ENCODE measurements around the gene MPP3.

- TF ChIP-seq, protein P1, sequence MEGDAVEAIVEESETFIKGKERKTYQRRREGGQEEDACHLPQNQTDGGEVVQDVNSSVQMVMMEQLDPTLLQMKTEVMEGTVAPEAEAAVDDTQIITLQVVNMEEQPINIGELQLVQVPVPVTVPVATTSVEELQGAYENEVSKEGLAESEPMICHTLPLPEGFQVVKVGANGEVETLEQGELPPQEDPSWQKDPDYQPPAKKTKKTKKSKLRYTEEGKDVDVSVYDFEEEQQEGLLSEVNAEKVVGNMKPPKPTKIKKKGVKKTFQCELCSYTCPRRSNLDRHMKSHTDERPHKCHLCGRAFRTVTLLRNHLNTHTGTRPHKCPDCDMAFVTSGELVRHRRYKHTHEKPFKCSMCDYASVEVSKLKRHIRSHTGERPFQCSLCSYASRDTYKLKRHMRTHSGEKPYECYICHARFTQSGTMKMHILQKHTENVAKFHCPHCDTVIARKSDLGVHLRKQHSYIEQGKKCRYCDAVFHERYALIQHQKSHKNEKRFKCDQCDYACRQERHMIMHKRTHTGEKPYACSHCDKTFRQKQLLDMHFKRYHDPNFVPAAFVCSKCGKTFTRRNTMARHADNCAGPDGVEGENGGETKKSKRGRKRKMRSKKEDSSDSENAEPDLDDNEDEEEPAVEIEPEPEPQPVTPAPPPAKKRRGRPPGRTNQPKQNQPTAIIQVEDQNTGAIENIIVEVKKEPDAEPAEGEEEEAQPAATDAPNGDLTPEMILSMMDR (IDR thresholded peaks at IDR 0.05; ENCODE audit: insufficient read depth, low read length, poor library complexity, severe bottlenecking): no peak
- TF ChIP-seq EZH2phosphoT487 (conservative IDR thresholded peaks at IDR 0.05; ENCODE audit: low read length): no peak
Observed at GRCh38 chr17:43877451-43878155, 44.7 kb upstream of the MPP3 start.

Measured in SU-DHL-6 (cell line).